Prostate gland (tissue), 2 donors: Measurements from ENCODE around the gene KRTAP12-1.

Source experiments
- POLR2A ChIP-seq: fragments of 450-650 bp; IDR thresholded peaks from one replicate; pipeline ENCODE4 v1.6.1; 2016; ENCODE audit warnings: antibody characterized with exemption, mild to moderate bottlenecking
- TF ChIP-seq, protein P1 (sequence below), 4 experiments: fragments of 200-600 bp in 2 of 4; fragments of 450-650 bp in 2 of 4; sonication (generic) in 2 of 4; IDR thresholded peaks; 1 replicate in 3 of 4; 2 replicates in 1 of 4; pipeline ENCODE4 v1.5.1; 2016 to 2019; ENCODE audit warnings: antibody characterized with exemption in 4 of 4, mild to moderate bottlenecking in 2 of 4, moderate library complexity in 2 of 4

DNA sequence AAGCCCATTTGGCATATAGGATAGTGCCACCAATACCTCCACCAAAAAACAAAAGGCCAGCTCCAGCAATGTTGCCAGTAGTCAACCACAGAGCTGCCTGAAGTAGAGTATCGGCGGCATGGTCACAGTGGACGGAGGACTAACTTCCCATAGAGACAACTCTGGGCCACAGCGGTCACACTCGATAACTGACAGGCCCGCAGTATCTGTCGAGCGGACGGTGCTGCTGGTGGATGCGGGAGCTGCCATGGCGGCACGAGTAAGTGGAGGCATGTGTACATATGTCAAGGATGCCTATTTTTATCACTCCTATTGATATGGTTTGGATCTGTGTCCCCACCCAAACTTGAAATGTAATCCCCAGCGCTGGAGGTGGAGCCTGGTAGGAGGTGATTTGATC lies 4.1 kb downstream of the KRTAP12-1 start:
- TF ChIP-seq, protein P1, sequence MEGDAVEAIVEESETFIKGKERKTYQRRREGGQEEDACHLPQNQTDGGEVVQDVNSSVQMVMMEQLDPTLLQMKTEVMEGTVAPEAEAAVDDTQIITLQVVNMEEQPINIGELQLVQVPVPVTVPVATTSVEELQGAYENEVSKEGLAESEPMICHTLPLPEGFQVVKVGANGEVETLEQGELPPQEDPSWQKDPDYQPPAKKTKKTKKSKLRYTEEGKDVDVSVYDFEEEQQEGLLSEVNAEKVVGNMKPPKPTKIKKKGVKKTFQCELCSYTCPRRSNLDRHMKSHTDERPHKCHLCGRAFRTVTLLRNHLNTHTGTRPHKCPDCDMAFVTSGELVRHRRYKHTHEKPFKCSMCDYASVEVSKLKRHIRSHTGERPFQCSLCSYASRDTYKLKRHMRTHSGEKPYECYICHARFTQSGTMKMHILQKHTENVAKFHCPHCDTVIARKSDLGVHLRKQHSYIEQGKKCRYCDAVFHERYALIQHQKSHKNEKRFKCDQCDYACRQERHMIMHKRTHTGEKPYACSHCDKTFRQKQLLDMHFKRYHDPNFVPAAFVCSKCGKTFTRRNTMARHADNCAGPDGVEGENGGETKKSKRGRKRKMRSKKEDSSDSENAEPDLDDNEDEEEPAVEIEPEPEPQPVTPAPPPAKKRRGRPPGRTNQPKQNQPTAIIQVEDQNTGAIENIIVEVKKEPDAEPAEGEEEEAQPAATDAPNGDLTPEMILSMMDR (IDR thresholded peaks at IDR 0.05), result no peak
- TF ChIP-seq POLR2A, result no peak
